HG03175 (cell line): ENCODE results near the gene HSPA6.
"Not testable (repeated sequence)": the region's sequence is repeated elsewhere in the genome, so short reads cannot be mapped to it uniquely, and the experiment has no call there.

Experiments
- ATAC-seq: cut with Tn5 transposase; IDR thresholded peaks from one replicate; pipeline ENCODE4 v1.9.1; 2021; ENCODE audit warnings: mild to moderate bottlenecking, moderate library complexity; ENCODE audit not compliant: unreplicated experiment

Gene HSPA6

DNA sequence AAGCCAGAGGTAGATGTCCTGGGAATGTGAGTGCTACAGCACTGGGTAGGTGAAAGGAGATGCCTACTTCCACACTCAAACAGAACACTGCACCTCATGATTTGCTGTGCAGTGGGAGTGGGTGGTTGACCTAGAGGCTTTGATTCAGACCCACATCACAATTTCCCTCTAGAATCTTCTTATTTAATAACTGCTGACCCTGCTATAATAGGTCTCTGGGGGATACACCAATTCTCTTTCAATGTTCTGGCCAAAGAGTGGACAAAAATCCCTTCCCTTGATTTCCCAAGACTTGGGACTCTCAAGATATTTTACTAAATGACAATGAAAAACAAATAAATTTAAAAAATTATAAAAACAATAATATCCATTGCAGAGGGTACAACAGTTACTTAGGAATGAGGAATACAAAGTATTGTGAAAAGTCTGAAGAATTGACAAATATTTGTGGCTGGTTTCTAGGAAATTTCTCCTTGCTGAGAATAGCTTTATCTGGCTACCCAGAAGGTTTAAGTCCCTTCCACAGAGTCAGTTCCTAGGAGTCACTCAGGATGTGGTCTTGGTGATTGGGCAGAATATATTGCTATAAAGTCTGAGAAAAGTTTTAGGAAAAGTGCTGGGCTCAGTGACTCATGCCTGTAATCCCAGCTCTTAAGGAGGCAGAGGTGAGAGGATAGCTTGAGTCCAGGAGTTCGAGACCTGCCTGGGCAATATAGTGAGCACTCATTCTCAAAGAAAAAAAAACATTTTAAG lies 21.5 kb upstream of the HSPA6 start:
- no peak for ATAC-seq

DNA sequence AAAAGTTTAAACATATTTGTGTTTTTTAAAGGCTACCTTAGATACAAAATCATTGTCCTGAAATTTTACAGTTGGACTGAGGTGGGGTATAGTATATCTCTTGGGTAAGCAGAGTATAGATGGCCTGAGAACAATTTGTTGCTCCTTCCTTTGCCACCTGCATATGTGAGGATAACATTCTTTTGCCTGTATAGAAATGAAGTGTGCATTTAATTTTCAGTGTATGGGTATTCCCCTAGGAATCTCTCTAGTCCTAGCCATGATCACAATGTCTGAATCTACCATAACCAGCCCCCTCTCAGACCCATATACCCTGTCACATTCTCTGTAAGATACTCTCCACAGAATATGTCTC lies 21.0 kb upstream of the HSPA6 start:
- no peak for ATAC-seq

DNA sequence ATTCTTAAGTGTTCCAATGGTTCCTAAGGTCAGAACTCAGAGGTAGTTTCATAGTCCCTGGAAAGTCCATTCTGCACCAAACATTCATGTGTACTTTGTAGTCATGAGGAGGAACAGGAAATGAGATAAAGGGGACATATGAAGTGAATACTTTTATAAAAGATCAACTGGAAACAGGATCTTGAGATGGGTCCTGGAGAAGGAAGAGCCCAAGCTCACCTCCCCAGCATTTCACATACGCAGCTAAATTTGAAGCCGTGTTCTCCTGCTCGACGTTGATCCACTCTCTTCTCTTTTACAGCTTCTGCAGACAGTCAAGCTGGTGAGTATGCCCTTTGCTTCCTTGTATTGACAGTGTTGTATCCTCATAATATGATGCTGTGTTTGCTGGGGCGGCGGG lies 18.7 kb upstream of the HSPA6 start:
- no peak for ATAC-seq

DNA sequence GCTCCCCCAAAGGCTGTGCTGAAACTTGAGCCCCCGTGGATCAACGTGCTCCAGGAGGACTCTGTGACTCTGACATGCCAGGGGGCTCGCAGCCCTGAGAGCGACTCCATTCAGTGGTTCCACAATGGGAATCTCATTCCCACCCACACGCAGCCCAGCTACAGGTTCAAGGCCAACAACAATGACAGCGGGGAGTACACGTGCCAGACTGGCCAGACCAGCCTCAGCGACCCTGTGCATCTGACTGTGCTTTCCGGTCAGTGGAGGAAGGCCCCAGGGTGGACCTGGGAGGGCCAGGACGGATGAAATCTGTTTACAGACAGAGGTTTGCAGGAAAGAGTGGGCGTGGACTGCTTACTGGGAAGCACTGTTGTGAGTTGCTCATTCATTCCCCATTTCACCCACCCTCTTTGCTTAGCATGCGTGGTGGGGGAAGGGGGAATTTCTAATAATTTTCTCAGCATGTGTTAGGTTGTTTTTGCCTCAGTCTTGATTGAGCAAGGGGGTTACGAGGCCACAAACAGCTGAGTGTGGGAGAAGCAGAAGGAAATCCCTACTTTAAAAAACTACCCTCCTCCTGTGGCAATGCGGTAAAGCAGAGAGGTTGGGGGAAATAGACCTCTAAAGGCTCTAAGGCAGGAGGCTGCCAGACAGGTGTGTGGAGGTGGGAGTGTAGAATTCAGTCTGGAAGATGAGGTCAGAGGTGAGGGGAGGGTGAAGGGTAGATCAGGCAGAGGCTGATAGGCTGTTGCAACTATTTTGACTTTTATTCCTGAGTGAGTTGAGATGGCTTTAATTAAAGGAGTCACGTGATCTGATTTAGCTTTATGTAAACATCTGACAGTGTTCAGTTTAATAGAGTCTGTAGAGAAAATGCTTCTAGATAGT lies 17.8 kb upstream of the HSPA6 start:
- no peak for ATAC-seq

DNA sequence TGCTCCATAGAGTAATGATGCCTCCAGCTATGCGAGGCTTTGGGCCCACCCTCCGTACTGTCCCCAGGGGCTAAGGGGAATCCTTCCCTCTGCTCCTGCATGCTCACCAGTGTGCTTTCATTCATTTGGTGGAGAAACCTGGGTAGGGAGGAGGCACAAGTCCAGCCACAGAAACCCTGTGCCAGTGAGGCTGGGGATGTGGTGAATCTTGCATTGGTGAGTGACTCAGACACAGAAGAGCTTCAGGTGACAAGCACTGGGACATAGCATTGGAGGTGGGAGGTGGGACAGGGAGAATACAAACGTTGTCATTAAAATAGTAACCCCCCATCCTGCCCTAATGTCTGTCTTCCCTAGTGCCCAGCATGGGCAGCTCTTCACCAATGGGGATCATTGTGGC lies 13.9 kb upstream of the HSPA6 start:
- no peak for ATAC-seq

DNA sequence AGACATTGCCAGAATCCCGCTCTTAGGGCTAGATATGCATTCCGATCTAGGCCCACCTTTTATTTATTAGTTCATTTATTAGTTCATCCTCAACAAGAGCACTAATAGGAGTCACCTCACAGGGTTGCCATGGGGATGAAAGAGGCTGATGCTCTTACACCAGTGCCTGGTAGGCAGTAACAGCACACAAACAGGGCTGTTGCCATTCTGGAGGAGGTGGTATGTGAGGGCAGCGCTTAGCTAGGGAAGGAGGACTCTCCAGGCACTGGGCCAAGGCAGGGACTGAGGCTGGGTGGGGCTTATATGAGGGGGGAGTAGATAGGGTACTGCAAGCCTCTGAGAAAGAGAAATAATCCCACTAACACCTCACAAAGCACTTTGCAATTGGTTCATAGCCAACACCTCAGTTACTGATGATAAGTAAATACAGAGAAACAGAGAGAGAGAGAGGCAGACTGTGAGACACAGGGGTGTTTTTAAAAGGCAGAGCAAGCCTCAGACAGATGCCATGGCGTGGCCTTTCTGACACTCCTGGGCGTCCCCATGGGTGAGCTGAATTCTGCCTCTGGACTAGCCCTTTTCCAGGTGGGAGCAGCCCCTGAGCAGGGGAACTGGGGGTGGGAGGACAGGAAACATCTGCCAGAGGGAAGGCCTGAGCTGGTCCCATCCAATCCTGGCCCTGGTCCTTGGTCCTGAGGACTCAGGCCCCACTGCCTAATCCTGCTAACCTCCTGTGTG lies 13.2 kb upstream of the HSPA6 start:
- no peak for ATAC-seq

DNA sequence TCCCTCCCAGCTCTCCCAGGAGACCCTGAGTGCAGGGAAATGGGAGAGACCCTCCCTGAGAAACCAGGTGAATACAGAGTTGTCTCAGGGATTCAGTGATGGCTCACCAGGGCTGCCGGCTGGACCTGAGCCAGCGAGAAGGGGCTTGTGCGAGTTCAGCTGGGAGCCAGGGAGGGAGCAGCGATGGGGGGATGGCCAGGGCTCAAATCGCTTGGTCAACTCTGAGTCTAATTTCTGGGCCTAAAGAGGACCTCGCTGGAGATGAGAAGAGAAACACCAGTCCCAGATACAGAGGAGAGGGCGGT lies 12.6 kb upstream of the HSPA6 start:
- ATAC-seq: no peak

DNA sequence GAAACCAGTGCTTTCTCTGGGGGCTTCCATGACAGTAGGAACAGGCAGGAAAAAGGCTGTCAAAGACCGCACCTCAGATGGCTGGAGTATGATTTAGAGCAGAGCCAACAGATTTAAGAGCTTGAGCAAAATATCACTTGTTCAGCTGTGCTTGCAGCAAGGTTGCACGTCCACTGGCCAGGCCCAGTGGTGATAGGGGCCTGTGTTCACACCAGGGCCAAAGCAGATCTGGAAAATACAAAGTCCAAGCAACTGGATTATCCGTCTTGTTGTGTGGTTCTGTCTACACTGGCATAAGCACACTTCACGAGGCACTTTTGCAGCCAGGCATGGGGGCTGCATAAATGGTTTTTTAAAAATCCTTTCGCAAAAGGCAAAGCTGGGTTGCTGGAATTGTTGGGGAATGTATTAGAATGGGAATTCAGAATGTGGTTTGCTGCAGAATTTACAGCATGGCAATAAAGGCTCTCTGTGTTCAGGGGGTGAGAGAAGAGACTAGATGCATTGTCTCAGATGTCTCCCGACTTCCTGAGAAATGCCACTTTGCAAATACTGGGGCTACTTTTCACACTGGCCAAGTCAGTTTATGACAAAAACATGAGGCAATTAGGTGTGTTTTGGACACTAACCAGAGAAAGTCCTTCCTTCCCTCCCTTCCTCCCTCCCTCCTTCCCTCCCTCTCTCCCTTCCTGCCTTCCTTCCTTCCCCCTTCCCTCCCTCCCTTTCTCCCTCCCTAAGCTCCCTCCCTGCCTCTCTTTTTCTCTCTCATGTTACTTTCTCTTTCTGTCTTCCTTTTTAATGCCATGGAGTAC lies 11.5 kb upstream of the HSPA6 start:
- ATAC-seq: not testable (repeated sequence)

DNA sequence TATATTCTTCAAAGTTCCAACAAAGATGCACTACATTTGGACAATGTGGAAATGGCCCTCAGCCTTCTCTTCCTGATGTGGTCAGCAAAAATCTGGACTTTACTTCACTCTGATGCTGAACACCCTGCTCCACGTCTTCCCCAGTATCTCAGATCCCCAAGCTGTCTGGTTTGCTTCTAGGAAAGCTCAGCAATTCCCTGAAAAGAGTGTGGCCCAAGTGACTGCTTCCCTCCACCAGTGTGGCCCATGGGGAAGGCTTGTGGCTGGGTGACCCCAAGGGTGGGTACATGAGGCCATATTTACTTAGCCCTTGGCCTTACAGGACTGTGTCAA lies 10.9 kb upstream of the HSPA6 start:
- not testable (repeated sequence) for ATAC-seq

DNA sequence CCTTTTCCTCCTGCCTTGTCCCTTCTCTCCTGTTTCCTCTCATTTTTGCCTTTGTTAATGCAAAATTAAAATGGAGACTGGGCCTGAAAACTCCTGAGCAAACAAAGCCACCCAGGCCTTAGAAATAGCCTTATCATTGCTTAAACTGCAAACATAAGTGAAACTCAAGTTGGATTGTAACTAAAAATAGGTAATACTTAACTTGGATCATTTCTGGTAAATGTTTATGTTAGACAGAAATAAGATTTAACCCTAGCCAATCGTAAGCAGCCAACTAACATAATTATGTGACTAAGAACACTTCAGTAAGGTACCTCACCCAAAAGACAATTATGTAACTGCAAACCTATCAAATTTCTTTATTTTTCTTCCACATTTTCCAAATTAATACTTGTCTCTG lies 10.4 kb upstream of the HSPA6 start:
- not testable (repeated sequence) for ATAC-seq

DNA sequence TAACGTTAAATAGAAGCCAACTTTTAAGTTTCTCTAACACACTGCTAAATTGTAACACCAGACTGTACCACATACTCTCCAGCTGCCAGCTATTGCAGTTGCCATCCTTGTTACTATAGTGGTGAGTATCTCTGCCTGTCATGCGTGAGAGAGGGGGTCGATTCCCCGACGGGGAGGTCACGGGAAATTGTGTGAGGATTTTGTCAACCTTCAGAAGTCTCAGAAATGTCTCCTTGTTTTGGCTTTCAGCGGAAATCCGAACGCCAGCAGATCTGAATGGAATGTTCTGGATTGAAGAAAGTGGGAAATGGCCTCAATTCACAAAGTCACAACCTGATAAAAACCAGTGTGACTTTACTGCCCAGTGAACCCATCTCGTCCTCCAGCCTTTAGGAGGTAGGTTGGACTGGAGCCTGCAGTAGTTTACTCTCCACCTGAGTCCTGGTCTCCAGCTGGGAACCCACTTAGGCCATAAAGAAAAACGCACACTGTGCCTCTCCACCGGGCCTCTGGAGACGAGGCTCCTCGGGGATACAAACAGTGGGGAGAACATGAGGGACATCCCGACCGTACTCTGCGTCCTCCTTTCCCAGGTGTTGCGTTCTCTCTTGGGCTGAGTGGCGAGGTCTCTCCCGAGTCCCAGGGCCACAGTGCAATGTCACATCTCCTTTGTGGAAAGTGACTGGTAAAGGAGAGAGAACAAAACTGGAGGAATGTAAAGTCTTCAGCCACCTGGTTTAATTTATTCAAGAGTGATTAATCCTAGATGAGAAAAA lies 1.1 kb upstream of the HSPA6 start:
- not testable (repeated sequence) for ATAC-seq

DNA sequence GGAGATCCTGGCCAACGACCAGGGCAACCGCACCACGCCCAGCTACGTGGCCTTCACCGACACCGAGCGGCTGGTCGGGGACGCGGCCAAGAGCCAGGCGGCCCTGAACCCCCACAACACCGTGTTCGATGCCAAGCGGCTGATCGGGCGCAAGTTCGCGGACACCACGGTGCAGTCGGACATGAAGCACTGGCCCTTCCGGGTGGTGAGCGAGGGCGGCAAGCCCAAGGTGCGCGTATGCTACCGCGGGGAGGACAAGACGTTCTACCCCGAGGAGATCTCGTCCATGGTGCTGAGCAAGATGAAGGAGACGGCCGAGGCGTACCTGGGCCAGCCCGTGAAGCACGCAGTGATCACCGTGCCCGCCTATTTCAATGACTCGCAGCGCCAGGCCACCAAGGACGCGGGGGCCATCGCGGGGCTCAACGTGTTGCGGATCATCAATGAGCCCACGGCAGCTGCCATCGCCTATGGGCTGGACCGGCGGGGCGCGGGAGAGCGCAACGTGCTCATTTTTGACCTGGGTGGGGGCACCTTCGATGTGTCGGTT lies 477 bp downstream of the HSPA6 start:
- peak; percentile 26 for ATAC-seq

DNA sequence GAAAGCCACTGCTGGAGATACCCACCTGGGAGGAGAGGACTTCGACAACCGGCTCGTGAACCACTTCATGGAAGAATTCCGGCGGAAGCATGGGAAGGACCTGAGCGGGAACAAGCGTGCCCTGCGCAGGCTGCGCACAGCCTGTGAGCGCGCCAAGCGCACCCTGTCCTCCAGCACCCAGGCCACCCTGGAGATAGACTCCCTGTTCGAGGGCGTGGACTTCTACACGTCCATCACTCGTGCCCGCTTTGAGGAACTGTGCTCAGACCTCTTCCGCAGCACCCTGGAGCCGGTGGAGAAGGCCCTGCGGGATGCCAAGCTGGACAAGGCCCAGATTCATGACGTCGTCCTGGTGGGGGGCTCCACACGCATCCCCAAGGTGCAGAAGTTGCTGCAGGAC lies 981 bp downstream of the HSPA6 start:
- not testable (repeated sequence) for ATAC-seq

DNA sequence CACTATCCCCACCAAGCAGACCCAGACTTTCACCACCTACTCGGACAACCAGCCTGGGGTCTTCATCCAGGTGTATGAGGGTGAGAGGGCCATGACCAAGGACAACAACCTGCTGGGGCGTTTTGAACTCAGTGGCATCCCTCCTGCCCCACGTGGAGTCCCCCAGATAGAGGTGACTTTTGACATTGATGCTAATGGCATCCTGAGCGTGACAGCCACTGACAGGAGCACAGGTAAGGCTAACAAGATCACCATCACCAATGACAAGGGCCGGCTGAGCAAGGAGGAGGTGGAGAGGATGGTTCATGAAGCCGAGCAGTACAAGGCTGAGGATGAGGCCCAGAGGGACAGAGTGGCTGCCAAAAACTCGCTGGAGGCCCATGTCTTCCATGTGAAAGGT lies 1.6 kb downstream of the HSPA6 start:
- not testable (repeated sequence) for ATAC-seq

DNA sequence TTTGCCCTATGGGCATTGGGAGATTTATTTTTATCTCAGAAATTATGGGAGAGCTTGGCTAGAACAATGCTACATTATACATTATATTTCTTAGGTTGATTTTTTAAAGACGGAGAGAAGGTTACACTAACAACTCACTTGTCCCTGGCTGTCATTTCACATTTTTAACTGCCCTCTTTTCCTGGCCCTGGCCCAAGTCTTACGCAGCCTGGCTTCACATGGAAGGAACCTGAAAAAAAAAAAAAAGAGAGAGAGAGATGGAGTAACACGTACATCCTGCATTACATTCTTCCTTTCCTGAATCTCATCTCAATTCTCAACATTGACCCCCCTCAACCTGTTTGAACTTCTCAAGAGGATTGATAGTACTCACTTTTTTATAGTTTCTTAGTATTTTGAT lies 4.2 kb downstream of the HSPA6 start:
- not testable (repeated sequence) for ATAC-seq

DNA sequence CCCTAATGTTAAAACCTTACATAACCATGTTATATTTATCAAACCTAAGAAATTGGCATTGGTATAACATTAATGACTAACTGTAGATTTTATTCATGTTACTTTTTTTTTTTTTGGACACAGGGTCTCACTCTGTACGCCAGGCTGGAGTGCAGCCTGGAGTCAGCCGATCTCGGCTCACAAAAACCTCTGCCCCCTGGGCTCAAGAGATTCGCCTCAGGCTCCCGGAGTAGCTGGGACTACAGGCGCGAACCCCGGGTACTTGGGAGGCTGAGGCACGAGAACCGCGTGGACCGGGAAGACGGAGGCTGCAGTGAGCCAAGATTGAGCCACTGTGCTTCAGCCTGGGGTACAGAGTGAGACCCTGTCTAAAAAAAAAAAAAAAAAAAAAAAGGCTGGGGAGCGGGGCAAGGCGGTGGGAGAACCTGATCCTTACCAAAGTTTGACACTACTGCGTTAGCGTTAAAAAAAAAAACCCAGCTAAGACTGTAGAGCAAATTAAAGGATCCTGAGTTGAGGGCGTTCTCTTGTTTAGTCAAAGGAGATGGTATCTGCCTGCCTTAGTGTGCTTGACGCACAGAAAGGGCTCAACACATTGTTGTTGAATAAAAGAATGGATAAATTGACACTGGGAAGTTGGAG lies 5.2 kb downstream of the HSPA6 start:
- ATAC-seq: not testable (repeated sequence)

DNA sequence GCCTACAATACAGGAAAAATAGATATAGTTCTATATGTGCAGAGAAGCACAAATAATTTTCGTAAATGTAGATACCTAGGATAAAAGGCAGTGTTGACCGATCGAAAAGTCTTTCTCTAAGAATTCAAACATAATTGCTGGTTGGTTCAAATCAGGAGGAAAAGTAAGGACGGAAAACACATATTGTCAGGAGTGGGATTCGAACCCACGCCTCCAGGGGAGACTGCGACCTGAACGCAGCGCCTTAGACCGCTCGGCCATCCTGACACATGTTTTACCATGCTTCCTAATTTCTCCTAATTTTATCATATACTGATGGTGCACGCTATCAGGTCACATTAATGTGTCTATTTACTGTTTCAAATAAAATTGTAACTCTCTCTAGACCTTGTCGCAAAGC lies 5.8 kb downstream of the HSPA6 start:
- ATAC-seq: peak; percentile 39

DNA sequence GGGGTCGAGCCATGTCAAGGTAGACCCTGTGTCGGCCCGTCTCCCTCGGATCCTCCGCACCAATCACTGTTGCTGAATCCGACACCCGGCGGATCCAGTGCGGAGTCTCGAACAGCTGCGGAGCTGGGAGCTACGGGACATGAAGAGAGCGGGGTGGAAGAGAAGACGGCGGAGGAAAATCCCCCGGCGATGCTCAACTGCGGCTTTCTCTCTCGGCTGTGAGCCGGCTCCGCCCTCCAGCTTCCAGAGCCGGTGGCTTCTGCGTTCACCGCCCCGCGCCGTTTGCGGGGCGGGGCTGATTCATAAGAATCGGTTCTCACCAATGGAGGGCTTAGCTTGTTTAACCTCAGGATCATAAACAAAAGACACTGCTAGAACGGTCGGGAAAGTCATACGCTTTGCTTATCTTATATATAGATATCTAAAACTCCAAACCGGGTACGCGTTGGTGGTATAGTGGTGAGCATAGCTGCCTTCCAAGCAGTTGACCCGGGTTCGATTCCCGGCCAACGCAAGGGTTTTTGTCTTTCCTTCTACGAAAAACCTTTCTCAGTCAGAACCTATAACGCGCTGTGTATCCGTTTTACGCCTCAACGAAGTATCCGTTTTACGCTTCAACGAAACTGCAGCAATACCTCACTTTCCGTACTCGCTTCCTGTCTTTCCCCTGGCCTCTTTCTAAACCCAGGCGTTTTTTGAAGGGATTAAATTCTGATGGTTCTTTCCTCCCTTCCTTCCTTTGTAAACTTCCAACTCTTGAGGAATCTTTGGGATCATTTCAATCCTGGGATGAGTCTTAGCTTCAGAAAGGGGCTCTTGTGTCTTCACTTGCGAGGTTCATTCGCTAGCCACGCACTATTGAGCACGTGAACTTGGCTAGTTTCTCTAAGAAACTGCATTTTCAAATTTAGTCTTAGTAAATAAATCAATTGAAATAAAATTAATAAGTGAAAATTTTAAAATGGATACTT lies 6.6 kb downstream of the HSPA6 start:
- peak; percentile 71 for ATAC-seq
